ENCODE measurements around the gene CDK5RAP1.

CDK5RAP1 gene

GRCh38 chr20:33386673-33387072 is 14.6 kb downstream of the CDK5RAP1 start:
- DNase-seq (ENCODE audit: low spot score) = no peak

GRCh38 chr20:33377366-33377765 is 24.0 kb downstream of the CDK5RAP1 start:
- no peak for DNase-seq (ENCODE audit: low spot score)

GRCh38 chr20:33373735-33374605 is 27.3 kb downstream of the CDK5RAP1 start:
- no peak for DNase-seq (ENCODE audit: low spot score)

DNA sequence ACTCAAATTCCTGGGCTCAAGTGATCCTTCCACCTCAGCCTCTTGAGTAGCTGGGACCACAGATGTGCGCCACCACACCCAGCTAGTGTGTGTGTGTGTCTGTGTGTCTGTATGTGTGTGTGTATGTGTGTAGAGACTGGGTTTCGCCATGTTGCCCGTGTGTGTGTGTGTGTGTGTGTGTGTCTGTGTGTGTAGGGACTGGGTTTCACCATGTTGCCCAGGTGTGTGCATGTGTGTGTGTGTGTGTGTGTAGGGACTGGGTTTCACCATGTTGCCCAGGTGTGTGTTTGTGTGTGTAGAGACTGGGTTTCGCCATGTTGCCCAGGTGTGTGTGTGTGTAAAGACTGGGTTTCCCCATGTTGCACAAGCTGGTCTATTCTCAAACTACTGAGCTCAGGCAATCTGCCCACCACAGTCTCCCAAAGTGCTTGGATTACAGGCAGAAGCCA is 28.3 kb downstream of the CDK5RAP1 start:
- no peak for DNase-seq (ENCODE audit: low spot score)

- DNase-seq (ENCODE audit: low spot score) = peak; percentile 86
These were observed 31.0 kb downstream of the CDK5RAP1 start for GRCh38 chr20:33370291-33370690.

- DNase-seq (ENCODE audit: low spot score) = no peak
These were observed 38.4 kb downstream of the CDK5RAP1 start for GRCh38 chr20:33362898-33363297.

GRCh38 chr20:33359399-33360261 is 41.7 kb downstream of the CDK5RAP1 start:
- DNase-seq (ENCODE audit: low spot score) = no peak

- DNase-seq (ENCODE audit: low spot score) = no peak
These were observed 48.3 kb downstream of the CDK5RAP1 start for GRCh38 chr20:33353013-33353402.

GRCh38 chr20:33352258-33353012 is 48.9 kb downstream of the CDK5RAP1 start:
- no peak for DNase-seq (ENCODE audit: low spot score)

DNA sequence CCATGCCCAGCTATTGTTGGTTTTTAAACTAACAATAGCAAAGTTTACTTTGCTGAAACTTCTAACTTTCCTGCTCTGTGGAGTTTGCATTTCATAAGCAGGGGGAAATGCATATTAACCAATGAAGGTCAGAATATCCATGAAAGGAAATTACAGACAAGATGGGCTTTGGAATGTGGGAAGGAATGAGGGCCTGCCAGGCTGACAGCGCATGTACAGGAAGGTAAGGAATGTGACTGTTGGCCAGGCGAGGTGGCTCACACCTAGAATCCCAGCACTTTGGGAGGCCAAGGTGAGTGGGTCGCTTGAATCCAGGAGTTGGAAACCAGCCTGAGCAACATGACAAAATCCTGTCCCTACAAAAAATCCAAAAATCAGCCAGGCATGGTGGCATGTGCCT is 49.6 kb downstream of the CDK5RAP1 start:
- no peak for DNase-seq (ENCODE audit: low spot score)

- DNase-seq (ENCODE audit: low spot score) = no peak
These were observed 51.8 kb downstream of the CDK5RAP1 start for GRCh38 chr20:33349493-33349892.

DNA sequence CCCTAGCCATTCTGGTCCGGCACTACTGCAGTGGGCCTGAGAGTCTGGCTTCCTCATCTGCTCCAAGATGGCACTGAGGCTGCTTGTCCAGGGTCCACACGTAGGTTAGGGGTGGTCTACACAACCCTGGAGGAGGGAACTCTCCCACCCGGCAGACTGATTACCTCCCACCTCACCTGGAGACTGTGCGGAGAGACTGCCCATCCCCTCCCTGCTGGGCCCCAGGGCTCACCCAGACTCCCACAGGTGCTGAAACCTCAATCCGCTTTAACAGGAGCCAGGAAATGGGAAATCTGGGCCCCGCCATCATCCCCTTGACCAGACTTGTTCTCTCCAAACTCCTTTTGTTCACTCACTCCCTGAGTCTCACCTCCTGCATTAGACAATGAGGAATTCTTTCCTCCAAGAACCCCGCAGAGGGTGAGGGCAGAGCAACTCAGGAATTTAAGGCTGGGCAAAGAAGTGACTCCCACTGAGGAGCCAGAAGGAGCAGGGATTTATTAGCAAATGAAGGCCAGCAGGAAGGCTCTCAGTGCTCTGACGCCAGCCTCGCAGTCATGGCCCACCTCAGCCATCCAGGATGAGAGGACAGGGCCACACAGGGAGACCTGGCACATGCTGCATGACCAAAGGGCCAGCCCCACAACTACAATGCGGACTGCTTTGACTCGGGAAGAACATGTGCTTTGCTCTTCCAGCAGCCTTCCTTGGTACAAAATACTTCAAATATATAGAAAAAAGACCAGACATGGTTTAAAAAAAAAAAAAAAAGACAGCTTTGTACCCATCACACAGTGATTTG is 53.0 kb downstream of the CDK5RAP1 start:
- DNase-seq (ENCODE audit: low spot score) = no peak

DNA sequence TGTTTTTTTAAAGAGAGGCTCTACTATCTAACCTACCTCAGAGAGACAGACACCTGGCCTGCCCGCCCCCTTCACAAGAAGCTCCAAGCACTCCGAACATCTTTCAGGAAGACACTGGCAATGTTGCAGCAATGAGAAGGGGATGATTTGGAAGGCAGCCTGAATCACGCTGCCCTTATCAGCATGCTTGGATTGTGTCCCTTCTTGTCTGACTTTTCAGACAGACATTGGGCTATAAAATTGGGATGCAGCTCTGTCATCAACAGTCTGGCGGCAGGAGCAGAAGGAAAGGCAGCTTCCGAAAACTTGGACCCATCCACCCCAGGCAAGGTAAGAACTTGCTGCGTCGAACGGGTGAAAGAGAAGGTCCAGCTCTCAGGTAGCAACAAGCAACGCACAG is 56.0 kb downstream of the CDK5RAP1 start:
- DNase-seq (ENCODE audit: low spot score) = no peak

- no peak for DNase-seq (ENCODE audit: low spot score)
These were observed 57.8 kb downstream of the CDK5RAP1 start for GRCh38 chr20:33343521-33343920.

DNA sequence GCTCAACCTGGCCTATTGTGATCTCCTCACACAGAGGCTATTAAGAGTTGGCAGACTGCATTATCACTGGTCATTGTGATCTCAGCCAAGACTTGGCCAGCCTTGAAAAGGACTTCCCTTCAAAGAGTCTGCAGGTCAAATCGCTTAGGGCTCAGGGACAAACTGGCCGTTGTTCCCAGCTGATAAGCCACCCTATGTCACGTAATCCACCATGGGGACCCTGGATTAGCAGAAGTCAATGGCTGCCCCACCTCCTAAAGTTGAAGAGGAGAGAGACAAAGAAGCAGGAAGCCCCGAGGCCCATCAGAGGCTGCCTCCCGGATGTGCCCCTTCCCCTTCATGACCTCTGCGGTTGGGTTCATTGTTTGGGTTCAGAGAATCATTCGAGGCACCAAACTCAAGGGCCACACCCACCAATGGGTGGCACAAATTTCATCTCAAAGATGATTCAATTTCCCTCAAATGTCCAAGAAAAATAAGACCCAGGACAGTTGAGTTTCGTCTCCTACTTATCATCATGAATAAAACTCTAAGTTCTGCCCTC is 61.7 kb downstream of the CDK5RAP1 start:
- DNase-seq (ENCODE audit: low spot score) = no peak

- no peak for DNase-seq (ENCODE audit: low spot score)
These were observed 62.7 kb downstream of the CDK5RAP1 start for GRCh38 chr20:33338467-33339258.

DNA sequence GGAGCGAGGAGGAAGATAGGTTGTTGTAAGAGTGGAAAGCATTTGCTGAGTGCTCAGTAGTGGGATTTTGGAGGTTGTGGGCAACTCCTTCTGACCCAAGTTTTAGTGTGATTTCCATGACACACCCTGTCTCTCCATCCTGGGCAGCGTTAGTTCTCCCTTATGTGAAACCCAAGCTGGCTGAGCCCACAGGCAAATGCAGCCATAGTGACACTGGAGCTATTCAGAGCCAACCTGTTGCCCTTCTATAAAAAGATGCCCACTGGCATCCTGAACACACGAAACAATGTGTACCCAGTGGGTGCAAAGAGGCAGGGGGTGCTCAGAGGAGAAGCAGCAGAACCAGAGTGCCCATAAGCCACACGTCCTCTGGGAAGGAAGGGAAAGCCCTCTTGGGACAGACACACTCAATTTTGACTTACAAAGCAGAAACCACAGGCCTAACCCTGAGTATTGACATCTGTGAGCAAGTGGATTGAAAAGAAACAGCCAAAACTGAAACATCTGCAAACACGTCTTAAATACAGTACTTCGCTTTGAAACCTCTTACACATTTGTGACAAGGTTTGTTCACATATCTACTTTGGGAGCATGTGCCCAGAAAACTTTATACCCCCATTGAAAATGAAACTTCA is 63.7 kb downstream of the CDK5RAP1 start:
- DNase-seq (ENCODE audit: low spot score) = no peak

DNA sequence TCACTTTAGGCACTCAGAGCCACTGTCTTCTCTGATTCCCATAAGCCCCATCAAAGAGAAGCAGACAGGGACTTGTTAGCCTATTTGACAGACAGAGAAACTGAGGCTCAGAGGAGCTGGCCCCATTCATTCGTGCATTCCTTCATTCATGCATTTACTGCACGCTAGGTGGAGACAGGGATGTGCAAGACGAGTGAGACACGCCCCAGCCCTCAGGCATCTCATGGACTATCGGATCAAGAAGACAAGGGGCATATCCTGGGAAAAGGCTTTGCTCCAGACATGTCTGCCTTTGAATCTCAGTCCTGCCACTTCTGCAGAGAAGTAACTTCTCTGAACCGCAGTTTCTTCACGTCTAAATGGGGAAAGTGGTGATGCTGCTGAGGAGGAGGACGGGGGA is 64.2 kb downstream of the CDK5RAP1 start:
- no peak for DNase-seq (ENCODE audit: low spot score)

- DNase-seq (ENCODE audit: low spot score) = no peak
These were observed 64.9 kb downstream of the CDK5RAP1 start for GRCh38 chr20:33336375-33336774.

- no peak for DNase-seq (ENCODE audit: low spot score)
These were observed 67.2 kb downstream of the CDK5RAP1 start for GRCh38 chr20:33334111-33334510.

All from CD4-positive, alpha-beta T cell treated with Interleukin-15 for 4 hours (primary cell).